GM12873 (cell line): ENCODE data around the gene SPECC1.

Experiments used
- TF ChIP-seq, protein P1 (sequence below): IDR thresholded peaks from 2 replicates; pipeline ENCODE4 v1.5.1; 2012; ENCODE audit warnings: low read depth, mild to moderate bottlenecking, moderate library complexity, low read length, control low read depth; ENCODE audit not compliant: insufficient read depth; ENCODE audit errors: missing control alignments

Gene SPECC1

DNA sequence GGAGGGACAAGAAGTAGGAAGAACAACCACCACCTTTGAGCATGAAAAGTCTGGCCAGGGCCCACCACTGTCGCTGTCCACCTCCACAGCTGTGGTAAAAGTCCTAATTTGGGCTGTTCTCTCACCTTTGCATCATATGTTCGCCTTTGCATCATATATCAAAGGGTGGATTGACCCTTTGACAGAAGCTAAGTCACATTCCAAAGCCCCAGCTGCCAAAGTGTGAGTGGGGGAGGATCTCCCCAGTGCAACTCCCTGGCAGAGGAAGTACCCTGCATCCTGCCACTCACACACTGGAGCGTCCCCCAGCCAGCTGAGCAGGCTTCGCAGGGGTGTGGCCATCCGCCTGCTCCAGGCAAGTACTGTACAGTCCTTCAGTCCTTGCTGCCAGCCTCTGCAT lies 12.7 kb upstream of the SPECC1 start:
- TF ChIP-seq, protein P1, sequence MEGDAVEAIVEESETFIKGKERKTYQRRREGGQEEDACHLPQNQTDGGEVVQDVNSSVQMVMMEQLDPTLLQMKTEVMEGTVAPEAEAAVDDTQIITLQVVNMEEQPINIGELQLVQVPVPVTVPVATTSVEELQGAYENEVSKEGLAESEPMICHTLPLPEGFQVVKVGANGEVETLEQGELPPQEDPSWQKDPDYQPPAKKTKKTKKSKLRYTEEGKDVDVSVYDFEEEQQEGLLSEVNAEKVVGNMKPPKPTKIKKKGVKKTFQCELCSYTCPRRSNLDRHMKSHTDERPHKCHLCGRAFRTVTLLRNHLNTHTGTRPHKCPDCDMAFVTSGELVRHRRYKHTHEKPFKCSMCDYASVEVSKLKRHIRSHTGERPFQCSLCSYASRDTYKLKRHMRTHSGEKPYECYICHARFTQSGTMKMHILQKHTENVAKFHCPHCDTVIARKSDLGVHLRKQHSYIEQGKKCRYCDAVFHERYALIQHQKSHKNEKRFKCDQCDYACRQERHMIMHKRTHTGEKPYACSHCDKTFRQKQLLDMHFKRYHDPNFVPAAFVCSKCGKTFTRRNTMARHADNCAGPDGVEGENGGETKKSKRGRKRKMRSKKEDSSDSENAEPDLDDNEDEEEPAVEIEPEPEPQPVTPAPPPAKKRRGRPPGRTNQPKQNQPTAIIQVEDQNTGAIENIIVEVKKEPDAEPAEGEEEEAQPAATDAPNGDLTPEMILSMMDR, result no peak

DNA sequence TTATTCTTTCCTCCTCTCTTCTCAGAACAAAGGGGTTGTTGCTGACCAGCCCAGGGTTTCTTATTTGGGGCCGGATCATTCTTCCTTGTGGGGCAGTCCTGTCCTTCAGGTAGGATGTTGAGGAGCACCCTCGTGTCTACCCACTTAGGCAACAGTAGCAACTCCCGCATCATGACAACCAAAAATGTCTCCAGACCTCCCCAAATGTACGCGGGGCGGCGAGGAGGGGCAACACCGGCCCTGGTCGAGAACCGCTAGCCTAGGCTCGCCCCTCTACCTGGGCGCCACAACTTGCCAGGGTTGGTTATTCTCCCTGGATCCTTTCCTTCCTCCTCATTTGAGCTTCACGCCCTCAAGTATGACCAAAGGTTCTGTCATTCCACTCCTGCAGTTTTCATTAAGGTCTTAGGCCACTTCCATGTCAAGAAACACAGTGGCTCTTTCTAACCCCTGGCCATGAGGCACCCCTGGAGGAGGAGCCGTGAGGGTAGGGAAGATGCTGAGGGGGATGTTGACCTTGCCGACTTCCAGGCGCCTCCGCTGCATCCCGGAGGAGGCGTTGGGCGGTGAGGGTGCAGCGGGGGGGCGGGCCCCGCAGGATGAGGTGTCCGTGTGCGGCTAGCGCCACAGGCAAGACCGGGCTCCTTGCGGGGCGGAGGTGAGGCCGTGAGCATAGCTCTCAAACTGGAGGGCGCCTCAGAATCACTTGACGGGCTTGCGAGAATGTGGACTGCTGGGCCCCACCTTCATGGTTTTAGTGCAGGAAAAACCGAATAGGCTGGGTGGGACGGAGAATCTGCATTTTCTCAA lies 712 bp upstream of the SPECC1 start:
- TF ChIP-seq, protein P1, result no peak

DNA sequence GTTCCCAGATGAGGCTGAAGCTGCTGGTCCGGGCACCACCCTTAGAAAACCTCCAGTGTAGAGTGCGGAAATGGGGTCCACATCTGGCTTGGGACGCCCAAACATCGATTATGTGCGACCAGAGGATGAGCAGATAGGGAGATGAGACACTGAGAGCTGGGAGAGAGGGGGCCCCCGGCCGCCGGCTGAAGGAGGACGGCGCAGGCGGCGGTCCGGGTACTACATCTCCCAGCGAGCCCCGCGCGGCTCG lies 182 bp upstream of the SPECC1 start:
- TF ChIP-seq, protein P1, result no peak

DNA sequence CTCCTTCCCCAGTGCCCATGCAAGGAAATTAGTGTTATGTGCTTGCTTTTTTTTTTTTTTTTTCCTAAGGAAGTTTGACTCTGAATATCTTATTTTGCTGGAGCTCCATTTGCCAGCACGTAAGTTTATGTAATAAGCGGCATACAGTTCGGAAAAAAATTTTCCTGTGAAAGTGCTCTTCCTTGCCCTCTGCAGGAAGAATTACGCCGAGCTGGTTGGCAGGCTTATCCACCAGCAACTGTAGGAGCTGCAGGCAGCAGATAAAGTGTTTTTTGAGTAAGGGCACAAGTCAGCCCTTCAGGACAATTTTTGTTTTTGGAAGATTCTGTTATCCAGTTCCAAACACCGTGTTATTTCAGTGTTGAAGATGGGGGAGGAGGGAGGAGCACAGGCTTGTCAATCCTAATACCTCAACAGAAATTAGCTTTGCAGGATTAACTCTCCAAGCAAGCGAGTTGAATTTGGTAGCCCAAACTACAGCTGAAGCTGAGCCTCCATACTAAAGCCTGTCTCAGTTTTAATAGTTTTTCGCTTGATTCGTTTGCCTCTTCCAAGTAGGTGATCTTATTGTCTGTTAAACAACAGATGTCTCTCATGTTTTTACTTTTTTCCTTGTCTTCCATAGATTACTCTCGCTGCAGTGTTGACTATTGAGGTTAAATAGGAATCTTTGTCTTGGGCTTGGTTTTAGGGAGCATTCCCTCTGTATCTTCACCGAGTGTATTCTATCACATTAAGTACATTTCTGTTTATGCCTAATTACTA lies 1.1 kb downstream of the SPECC1 start:
- TF ChIP-seq, protein P1, result peak; percentile 28

DNA sequence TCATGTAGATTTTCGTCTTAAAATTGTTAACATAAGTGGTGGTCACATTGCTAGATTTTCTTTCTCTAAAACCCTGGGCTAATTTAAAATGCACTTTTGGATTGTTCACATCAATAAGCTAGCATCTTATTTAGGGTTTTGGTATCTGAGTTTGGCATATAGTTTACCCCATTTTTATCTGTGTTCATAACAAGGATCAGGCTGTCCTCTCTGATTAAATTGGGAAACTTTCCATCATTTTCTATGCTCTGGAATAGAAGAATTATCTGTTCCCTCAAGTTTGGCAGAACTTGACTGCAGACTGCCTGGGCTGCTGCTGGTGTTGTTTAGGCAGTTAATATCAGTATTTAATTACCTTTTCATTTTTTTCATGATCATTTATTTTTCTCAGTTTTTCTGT lies 1.8 kb downstream of the SPECC1 start:
- TF ChIP-seq, protein P1, result no peak

DNA sequence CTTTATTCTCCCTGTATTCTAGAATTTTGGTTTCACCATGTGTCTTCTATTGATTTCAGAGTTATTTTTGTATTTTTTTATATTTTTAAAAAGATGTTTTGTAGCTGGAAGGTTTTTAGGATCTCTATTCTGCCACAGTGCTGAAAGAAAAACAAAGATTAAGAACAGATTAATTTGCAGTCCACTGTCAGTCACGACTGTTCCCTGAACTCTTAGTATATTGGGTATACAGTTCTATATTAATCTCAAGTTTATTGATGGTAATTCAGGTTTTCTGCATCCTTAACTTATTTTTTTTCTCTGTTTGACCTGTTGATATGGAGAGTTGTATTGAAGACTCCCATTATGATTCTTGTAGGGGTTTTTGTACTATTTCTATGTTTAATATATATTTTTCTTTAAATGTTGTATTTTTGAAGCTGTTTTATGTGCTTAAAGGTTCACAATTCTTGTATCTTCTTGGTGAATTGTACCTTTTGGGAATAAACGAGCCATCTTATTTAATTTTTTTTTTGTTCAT lies 2.9 kb downstream of the SPECC1 start:
- TF ChIP-seq, protein P1, result no peak

DNA sequence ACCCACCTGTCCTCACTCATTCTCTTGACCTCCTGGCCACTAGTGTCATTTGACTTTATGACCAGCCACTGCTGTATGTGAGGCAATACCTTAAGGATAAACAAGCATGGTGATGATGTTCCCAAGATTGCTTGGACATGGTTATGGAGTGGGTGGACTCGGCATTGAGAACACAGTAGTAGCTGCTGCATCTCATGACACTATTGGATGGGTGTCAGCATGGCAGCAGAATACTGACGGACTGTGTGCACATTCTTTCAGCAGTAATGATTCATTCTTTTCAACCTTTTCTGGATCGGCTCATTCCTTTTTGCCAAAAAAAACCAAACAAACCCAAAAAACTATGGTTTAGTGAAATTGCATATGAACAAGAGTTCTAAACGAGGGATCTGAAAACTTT lies 13.5 kb downstream of the SPECC1 start:
- TF ChIP-seq, protein P1, result no peak
